Gastrocnemius medialis (tissue), 4 donors: ENCODE results near the gene RAB13.

Experiments
- CTCF ChIP-seq, 5 experiments: fragments of 450-650 bp in 3 of 5; fragments of 200-600 bp in 2 of 5; sonication (generic) in 2 of 5; IDR thresholded peaks in 4 of 5; conservative IDR thresholded peaks in 1 of 5; 1 replicate in 4 of 5; 2 replicates in 1 of 5; pipeline ENCODE4 v1.5.1; 2016 to 2019; ENCODE audit warnings: antibody characterized with exemption in 5 of 5, mild to moderate bottlenecking in 3 of 5, moderate library complexity in 3 of 5
- POLR2A ChIP-seq, 2 donors: fragments of 450-650 bp; IDR thresholded peaks; one replicate each; pipeline ENCODE4 v1.6.1; 2017; ENCODE audit warnings: antibody characterized with exemption in 2 of 2, mild to moderate bottlenecking in 2 of 2, moderate library complexity in 2 of 2

GRCh38 chr1:153995640-153996039 lies 9.5 kb upstream of the RAB13 start:
- TF ChIP-seq POLR2A (IDR thresholded peaks at IDR 0.05): no peak
- TF ChIP-seq CTCF (IDR thresholded peaks at IDR 0.05 in 4 of 5, conservative IDR thresholded peaks at IDR 0.05 in 1 of 5): no peak
